ENCODE data around the gene SLC43A1. TPM values are rescaled to one million over a fixed set of nuclear protein-coding genes. Genes with fewer than 3 reads are reported as not detected.

The SLC43A1 gene
- polyA plus RNA-seq, 1 of the 3 experiments (the other 2 are of a cell fraction): 4.4 TPM

GRCh38 chr11:57546869-57547475, 31.5 kb upstream of the SLC43A1 start:
- Histone ChIP-seq H4K20me1 (ENCODE audit: insufficient read depth) (no peaks in the 10 kb centered on the region), H3K4me3 (ENCODE audit: low read depth in 2 of 2, low read length in 1 of 2) (no peak overlapping the region), H3K9me2 (no peaks in the 10 kb centered on the region), H3K4me1 (ENCODE audit: control insufficient read depth in 1 of 2, insufficient read depth in 2 of 2, low read depth in 1 of 2, low read length in 1 of 2) (no peaks in the 10 kb centered on the region; a peak in 1 of 4 replicates), H3K79me2 (ENCODE audit: insufficient read depth) (no peaks in the 10 kb centered on the region), H3K27ac (ENCODE audit: low read depth in 2 of 2, low read length in 1 of 2) (no peak overlapping the region), H3K9ac (no peak overlapping the region), H3K4me2 (no peak overlapping the region), H3K27me3 (ENCODE audit: insufficient read depth) (no peaks in the 10 kb centered on the region), H3F3A (replicated peaks; ENCODE audit: insufficient read depth) (no peaks in the 10 kb centered on the region), H3K36me3 (replicated peaks in 1 of 2; ENCODE audit: control insufficient read depth in 1 of 2, insufficient read depth in 2 of 2, low read length in 1 of 2) (peaks cover 0 to 20% of the 10 kb centered on the region in 2 experiments), H2AFZ (ENCODE audit: low read depth) (no peak overlapping the region), H3K9me3 (no peaks in the 10 kb centered on the region)
- 51% methylated on average over 5 of the region's 5 CpGs for WGBS (ENCODE audit: low lambda C conversion rate)
- TF ChIP-seq NRF1 (IDR thresholded peaks at IDR 0.05; ENCODE audit: low read depth, low read length) (no peak), RCOR1 (IDR thresholded peaks at IDR 0.05; ENCODE audit: low read length) (no peak), FOXM1 (IDR thresholded peaks at IDR 0.05; ENCODE audit: low read depth) (no peak), SIN3A (IDR thresholded peaks at IDR 0.05; ENCODE audit: borderline replicate concordance, low read depth, low read length) (no peak), TEAD4 (IDR thresholded peaks at IDR 0.05; ENCODE audit: borderline replicate concordance, insufficient read depth) (no peak), PBX3 (IDR thresholded peaks at IDR 0.05) (no peak), ELF1 (IDR thresholded peaks at IDR 0.05) (no peak), MEF2A (IDR thresholded peaks at IDR 0.05; ENCODE audit: borderline replicate concordance, low read depth) (no peak), FOSL2 (IDR thresholded peaks at IDR 0.05; ENCODE audit: borderline replicate concordance, low read depth) (no peak), GATA2 (CRISPR knock-in tag; IDR thresholded peaks at IDR 0.05) (no peak), CHD2 (IDR thresholded peaks at IDR 0.05; ENCODE audit: low read length, partially characterized antibody) (no peak), YY1 (IDR thresholded peaks at IDR 0.05; ENCODE audit: low read depth) (no peak), SMC3 (IDR thresholded peaks at IDR 0.05; ENCODE audit: low read depth, low read length) (no peak), JUND (IDR thresholded peaks at IDR 0.05) (no peak), RFX5 (IDR thresholded peaks at IDR 0.05; ENCODE audit: low read length) (no peak), GABPA (IDR thresholded peaks at IDR 0.05; ENCODE audit: low read depth) (no peak)
- TF ChIP-seq, protein P1, sequence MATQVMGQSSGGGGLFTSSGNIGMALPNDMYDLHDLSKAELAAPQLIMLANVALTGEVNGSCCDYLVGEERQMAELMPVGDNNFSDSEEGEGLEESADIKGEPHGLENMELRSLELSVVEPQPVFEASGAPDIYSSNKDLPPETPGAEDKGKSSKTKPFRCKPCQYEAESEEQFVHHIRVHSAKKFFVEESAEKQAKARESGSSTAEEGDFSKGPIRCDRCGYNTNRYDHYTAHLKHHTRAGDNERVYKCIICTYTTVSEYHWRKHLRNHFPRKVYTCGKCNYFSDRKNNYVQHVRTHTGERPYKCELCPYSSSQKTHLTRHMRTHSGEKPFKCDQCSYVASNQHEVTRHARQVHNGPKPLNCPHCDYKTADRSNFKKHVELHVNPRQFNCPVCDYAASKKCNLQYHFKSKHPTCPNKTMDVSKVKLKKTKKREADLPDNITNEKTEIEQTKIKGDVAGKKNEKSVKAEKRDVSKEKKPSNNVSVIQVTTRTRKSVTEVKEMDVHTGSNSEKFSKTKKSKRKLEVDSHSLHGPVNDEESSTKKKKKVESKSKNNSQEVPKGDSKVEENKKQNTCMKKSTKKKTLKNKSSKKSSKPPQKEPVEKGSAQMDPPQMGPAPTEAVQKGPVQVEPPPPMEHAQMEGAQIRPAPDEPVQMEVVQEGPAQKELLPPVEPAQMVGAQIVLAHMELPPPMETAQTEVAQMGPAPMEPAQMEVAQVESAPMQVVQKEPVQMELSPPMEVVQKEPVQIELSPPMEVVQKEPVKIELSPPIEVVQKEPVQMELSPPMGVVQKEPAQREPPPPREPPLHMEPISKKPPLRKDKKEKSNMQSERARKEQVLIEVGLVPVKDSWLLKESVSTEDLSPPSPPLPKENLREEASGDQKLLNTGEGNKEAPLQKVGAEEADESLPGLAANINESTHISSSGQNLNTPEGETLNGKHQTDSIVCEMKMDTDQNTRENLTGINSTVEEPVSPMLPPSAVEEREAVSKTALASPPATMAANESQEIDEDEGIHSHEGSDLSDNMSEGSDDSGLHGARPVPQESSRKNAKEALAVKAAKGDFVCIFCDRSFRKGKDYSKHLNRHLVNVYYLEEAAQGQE (IDR thresholded peaks at IDR 0.05; ENCODE audit: low read depth, low read length): no peak
- TF ChIP-seq, protein P2, sequence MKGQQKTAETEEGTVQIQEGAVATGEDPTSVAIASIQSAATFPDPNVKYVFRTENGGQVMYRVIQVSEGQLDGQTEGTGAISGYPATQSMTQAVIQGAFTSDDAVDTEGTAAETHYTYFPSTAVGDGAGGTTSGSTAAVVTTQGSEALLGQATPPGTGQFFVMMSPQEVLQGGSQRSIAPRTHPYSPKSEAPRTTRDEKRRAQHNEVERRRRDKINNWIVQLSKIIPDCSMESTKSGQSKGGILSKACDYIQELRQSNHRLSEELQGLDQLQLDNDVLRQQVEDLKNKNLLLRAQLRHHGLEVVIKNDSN (IDR thresholded peaks at IDR 0.05; ENCODE audit: borderline replicate concordance, low read depth): no peak
- TF ChIP-seq, protein P3, sequence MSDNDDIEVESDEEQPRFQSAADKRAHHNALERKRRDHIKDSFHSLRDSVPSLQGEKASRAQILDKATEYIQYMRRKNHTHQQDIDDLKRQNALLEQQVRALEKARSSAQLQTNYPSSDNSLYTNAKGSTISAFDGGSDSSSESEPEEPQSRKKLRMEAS (IDR thresholded peaks at IDR 0.05; ENCODE audit: low read depth): no peak
- CTCF ChIA-PET: interaction anchor here (1.0 to 7.6 kb wide), 5 partner anchors 20 to 98 kb away, joined by 3 to 36 read pairs (median 3); partner anchors contain the start of genes RTN4RL2 and UBE2L6
- peak; percentile 35 for DNase-seq
- POLR2A ChIA-PET: interaction anchor here (0.7 kb wide), 1 partner anchor 11 kb away, joined by 3 read pairs; no protein-coding TSS in a partner anchor

Measured in SK-N-SH (cell line).